GM19372 (cell line): ENCODE results near the gene BPIFB4.
"Not testable (repeated sequence)": the region's sequence is repeated elsewhere in the genome, so short reads cannot be mapped to it uniquely, and the experiment has no call there.

Source experiments
- ATAC-seq: cut with Tn5 transposase; IDR thresholded peaks from one replicate; pipeline ENCODE4 v1.9.1; 2021; ENCODE audit warnings: mild to moderate bottlenecking, low read depth, moderate library complexity; ENCODE audit not compliant: unreplicated experiment

BPIFB4 gene

GRCh38 chr20:33112547-33113386, 33.3 kb downstream of the BPIFB4 start:
- ATAC-seq = no peak

- ATAC-seq = no peak
Observed at GRCh38 chr20:33113387-33113908, 34.0 kb downstream of the BPIFB4 start.

GRCh38 chr20:33115501-33115900, 36.1 kb downstream of the BPIFB4 start:
- ATAC-seq = not testable (repeated sequence)

- ATAC-seq = no peak
Observed at GRCh38 chr20:33119725-33120720, 40.6 kb downstream of the BPIFB4 start.

GRCh38 chr20:33120934-33121333, 41.5 kb downstream of the BPIFB4 start:
- ATAC-seq = no peak

- not testable (repeated sequence) for ATAC-seq
Observed at GRCh38 chr20:33122297-33122696, 42.9 kb downstream of the BPIFB4 start.

GRCh38 chr20:33124261-33124660, 44.8 kb downstream of the BPIFB4 start:
- no peak for ATAC-seq

GRCh38 chr20:33124994-33125393, 45.6 kb downstream of the BPIFB4 start:
- no peak for ATAC-seq

- no peak for ATAC-seq
Observed at GRCh38 chr20:33125983-33126382, 46.5 kb downstream of the BPIFB4 start.

GRCh38 chr20:33127422-33128097, 48.1 kb downstream of the BPIFB4 start:
- no peak for ATAC-seq

GRCh38 chr20:33130568-33131061, 51.2 kb downstream of the BPIFB4 start:
- no peak for ATAC-seq

- ATAC-seq = no peak
Observed at GRCh38 chr20:33131949-33132473, 52.6 kb downstream of the BPIFB4 start.

- ATAC-seq = no peak
Observed at GRCh38 chr20:33132513-33133372, 53.3 kb downstream of the BPIFB4 start.

- no peak for ATAC-seq
Observed at GRCh38 chr20:33133373-33133941, 54.0 kb downstream of the BPIFB4 start.

GRCh38 chr20:33137195-33137594, 57.8 kb downstream of the BPIFB4 start:
- no peak for ATAC-seq

GRCh38 chr20:33139467-33139866, 60.0 kb downstream of the BPIFB4 start:
- ATAC-seq = no peak

- no peak for ATAC-seq
Observed at GRCh38 chr20:33145521-33145920, 66.1 kb downstream of the BPIFB4 start.

GRCh38 chr20:33147299-33147698, 67.9 kb downstream of the BPIFB4 start:
- no peak for ATAC-seq

GRCh38 chr20:33148040-33148439, 68.6 kb downstream of the BPIFB4 start:
- no peak for ATAC-seq
